Measurements from ENCODE around the gene UGT1A4.

- no peak for TF ChIP-seq TARDBP (IDR thresholded peaks at IDR 0.05; ENCODE audit: borderline replicate concordance)
- TF ChIP-seq HDGF (IDR thresholded peaks at IDR 0.05) = no peak
- TF ChIP-seq TCF7 (IDR thresholded peaks at IDR 0.05; ENCODE audit: borderline replicate concordance) = no peak
- TF ChIP-seq ZNF592 (IDR thresholded peaks at IDR 0.05) = no peak
- TF ChIP-seq TCF3 (IDR thresholded peaks at IDR 0.05; ENCODE audit: borderline replicate concordance, insufficient read depth, low read depth, low read length) = no peak
- TF ChIP-seq ZBTB40 (IDR thresholded peaks at IDR 0.05; ENCODE audit: borderline replicate concordance) = no peak
- TF ChIP-seq POLR2A (IDR thresholded peaks at IDR 0.05; ENCODE audit: low read depth, low read length) = no peak
Observed at GRCh38 chr2:233756429-233757081, 38.0 kb downstream of the UGT1A4 start.

Data from GM12878 (cell line).